SH-SY5Y (cell line): ENCODE measurements around the gene PSD2.

Source experiments
- GATA2 ChIP-seq: IDR thresholded peaks from 2 replicates; pipeline ENCODE4 v1.6.1; 2011; ENCODE audit warnings: mild to moderate bottlenecking, low read depth, low read length
- GATA3 ChIP-seq: IDR thresholded peaks from 2 replicates; pipeline ENCODE4 v1.6.1; 2011; ENCODE audit warnings: low read depth, mild to moderate bottlenecking, low read length, moderate library complexity

- TF ChIP-seq GATA2 (no peak), GATA3 (no peak)
Measured at GRCh38 chr5:139814191-139814601, 18.6 kb downstream of the PSD2 start.
